A673 (cell line): ENCODE results near the gene CDSN. TPM values are rescaled to one million over a fixed set of nuclear protein-coding genes. Genes with fewer than 3 reads are reported as not detected.

ENCODE experiments used
- BruUV-seq: library from RNA; stranded (reverse); fragments of 400-500 nt; replicated peaks from 2 replicates; lab custom pipeline; 2021; lab: Mats Ljungman, UMichigan
- CTCF ChIA-PET: fragments of 300-600 bp; sonication (Branson Sonifier 250); formaldehyde crosslinking; loops from one replicate; lab custom pipeline; 2022; ENCODE audit warnings: antibody characterized with exemption; lab: Charles Lee
- POLR2A ChIA-PET: fragments of 300-600 bp; sonication (Branson Sonifier 250); formaldehyde crosslinking; loops from one replicate; lab custom pipeline; 2022; ENCODE audit warnings: antibody characterized with exemption; ENCODE audit not compliant: low non-redundant PET; lab: Charles Lee
- DNase-seq: peaks from one replicate; pipeline ENCODE4 v3.0.0-alpha.2; 2015; ENCODE audit warnings: low spot score
- H3K27ac ChIP-seq: fragments of 200-600 bp; sonication (generic); 2 replicates; pipeline ENCODE4 v1.5.1; 2016; ENCODE audit warnings: mixed run types, low read depth, mild to moderate bottlenecking, mixed read lengths, antibody characterized with exemption, low read length; ENCODE audit not compliant: poor library complexity, severe bottlenecking
- H3K27me3 ChIP-seq: fragments of 200-600 bp; sonication (generic); replicated peaks from 2 replicates; pipeline ENCODE4 v1.6.1; 2017; ENCODE audit warnings: mixed run types, low read depth, mild to moderate bottlenecking, mixed read lengths, antibody characterized with exemption, low read length; ENCODE audit not compliant: insufficient read depth, poor library complexity
- H3K36me3 ChIP-seq: fragments of 200-600 bp; sonication (generic); 2 replicates; pipeline ENCODE4 v1.6.1; 2016; ENCODE audit warnings: mixed run types, mild to moderate bottlenecking, mixed read lengths, antibody characterized with exemption, low read length; ENCODE audit not compliant: insufficient read depth, poor library complexity, severe bottlenecking
- H3K4me1 ChIP-seq: fragments of 200-600 bp; sonication (generic); 2 replicates; pipeline ENCODE4 v1.6.1; 2017; ENCODE audit warnings: mixed run types, mild to moderate bottlenecking, mixed read lengths, antibody characterized with exemption, low read length; ENCODE audit not compliant: insufficient read depth, poor library complexity, severe bottlenecking
- H3K4me3 ChIP-seq: fragments of 200-600 bp; sonication (generic); 2 replicates; pipeline ENCODE4 v1.5.1; 2016; ENCODE audit warnings: low read depth, mixed run types, mild to moderate bottlenecking, mixed read lengths, low read length; ENCODE audit not compliant: poor library complexity, severe bottlenecking
- H3K9me3 ChIP-seq: fragments of 200-600 bp; sonication (generic); 2 replicates; pipeline ENCODE4 v1.6.1; 2016; ENCODE audit warnings: mixed run types, low read depth, mild to moderate bottlenecking, mixed read lengths, antibody characterized with exemption, low read length; ENCODE audit not compliant: poor library complexity, severe bottlenecking
- CTCF ChIP-seq: fragments of 300-800, 200-600 bp; sonication (generic); conservative IDR thresholded peaks from 2 replicates; pipeline ENCODE4 v1.5.1; 2017; ENCODE audit warnings: low read depth, mild to moderate bottlenecking, antibody characterized with exemption, low read length, moderate library complexity, mixed read lengths
- EZH2 ChIP-seq: fragments of 200-600 bp; sonication (generic); IDR thresholded peaks from 2 replicates; pipeline ENCODE4 v1.6.1; 2017; ENCODE audit warnings: borderline replicate concordance, low read depth, mild to moderate bottlenecking, mixed read lengths, antibody characterized with exemption, low read length; ENCODE audit not compliant: poor library complexity, severe bottlenecking
- intact Hi-C: fragments of 100-400 bp; cut with micrococcal nuclease; formaldehyde crosslinking; loops from one replicate; pipeline ENCODE4 v1.10.0; 2022; ENCODE audit not compliant: unreplicated experiment
- total RNA-seq: library from RNA; stranded (reverse); gene quantifications from 2 replicates; pipeline ENCODE4 v1.2.3, GENCODE V29; 2021

CDSN gene
- total RNA-seq, 1 experiment from 2014 or later: not detected

- Histone ChIP-seq H3K4me3 (no peak overlapping the region), H3K27me3 (no peaks in the 10 kb centered on the region), H3K27ac (no peak overlapping the region), H3K9me3 (no peaks in the 10 kb centered on the region), H3K4me1 (no peaks in the 10 kb centered on the region), H3K36me3 (peaks cover 18% of the 10 kb centered on the region)
- intact Hi-C loops: no loop called here
- POLR2A ChIA-PET: interaction anchor here (0.6 kb wide), 1 partner anchor 254 kb away, joined by 3 read pairs; no protein-coding TSS in a partner anchor
- no peak for TF ChIP-seq CTCF
- TF ChIP-seq EZH2: no peak
- BruUV-seq: no TSS peak
- no peak for DNase-seq
- CTCF ChIA-PET: no interaction called here
Observed at GRCh38 chr6:31145386-31145785, 25.1 kb upstream of the CDSN start.

- Histone ChIP-seq H3K4me1 (no peaks in the 10 kb centered on the region), H3K27ac (no peak overlapping the region), H3K9me3 (no peaks in the 10 kb centered on the region), H3K27me3 (no peaks in the 10 kb centered on the region), H3K4me3 (no peak overlapping the region), H3K36me3 (peaks cover 18% of the 10 kb centered on the region)
- TF ChIP-seq EZH2: no peak
- TF ChIP-seq CTCF: no peak
- no peak for DNase-seq
- intact Hi-C loops: no loop called here
- POLR2A ChIA-PET: no interaction called here
- CTCF ChIA-PET: no interaction called here
- BruUV-seq: no TSS peak
Observed at GRCh38 chr6:31144970-31145340, 24.7 kb upstream of the CDSN start.

GRCh38 chr6:31144296-31144969 lies 24.2 kb upstream of the CDSN start:
- BruUV-seq: no TSS peak
- intact Hi-C loops: no loop called here
- H3K4me1 ChIP-seq: no peaks in the 10 kb centered on the region
- no peak overlapping the region for H3K4me3 ChIP-seq
- TF ChIP-seq CTCF (no peak), EZH2 (no peak)
- H3K36me3 ChIP-seq: peaks cover 18% of the 10 kb centered on the region
- no peaks in the 10 kb centered on the region for H3K27me3 ChIP-seq
- no peak overlapping the region for H3K27ac ChIP-seq
- no peaks in the 10 kb centered on the region for H3K9me3 ChIP-seq
- ChIA-PET POLR2A (no interaction called here), CTCF (no interaction called here)
- no peak for DNase-seq
